ENCODE measurements around the gene CCDC89. TPM values are rescaled to one million over a fixed set of nuclear protein-coding genes. Genes with fewer than 3 reads are reported as not detected.
A peak's percentile ranks its signal among the peaks of the same experiment; 100 is the strongest.

The CCDC89 gene
- total and polyA plus RNA-seq, 8 donors = 1.5 to 7.0 (median 5.8) TPM

DNA sequence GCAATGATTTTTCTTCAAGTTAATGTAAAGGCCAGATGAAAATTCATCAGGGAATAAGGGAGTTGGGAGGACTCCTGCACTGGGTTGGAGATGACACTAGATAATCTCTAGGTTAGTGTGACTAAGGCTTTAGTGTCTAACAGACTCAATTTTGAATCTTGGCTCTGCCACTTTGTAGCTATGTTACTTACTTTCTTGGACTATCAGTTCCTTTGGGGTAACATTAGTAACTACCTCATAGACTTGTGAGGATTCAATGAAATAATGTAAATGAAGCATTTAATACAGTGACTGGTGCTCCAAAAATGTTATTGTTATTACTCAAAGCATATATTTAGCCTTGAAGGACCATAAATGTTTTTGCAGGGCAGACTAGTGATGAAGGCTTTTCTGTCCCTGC, 9.6 kb upstream of the CCDC89 start:
- no peaks in the 10 kb centered on the region for H3K36me3 ChIP-seq
- no peak for TF ChIP-seq CTCF (IDR thresholded peaks at IDR 0.05)
- H3K27ac ChIP-seq = no peak overlapping the region
- no peak for ATAC-seq
- no peak for DNase-seq
- H3K27me3 ChIP-seq = no peaks in the 10 kb centered on the region
- no peaks in the 10 kb centered on the region for H3K9me3 ChIP-seq
- H3K4me3 ChIP-seq = no peak overlapping the region
- peaks cover 0 to 7% of the 10 kb centered on the region in 2 donors for H3K4me1 ChIP-seq
- intact Hi-C loops (cut with DNase I) = no loop called here

- peak in 1 of 2 donors; percentile 40 for TF ChIP-seq CTCF (IDR thresholded peaks at IDR 0.05)
- Histone ChIP-seq H3K4me3 (no peak overlapping the region), H3K27me3 (no peaks in the 10 kb centered on the region), H3K9me3 (no peaks in the 10 kb centered on the region), H3K4me1 (peaks cover 0 to 1% of the 10 kb centered on the region in 2 donors), H3K36me3 (no peaks in the 10 kb centered on the region), H3K27ac (no peak overlapping the region)
- DNase-seq = peak in 1 of 4 donors; percentile 56
- intact Hi-C loops (cut with DNase I) = no loop called here
- peak; percentile 69 for ATAC-seq
Measured at GRCh38 chr11:85694385-85694980, 8.5 kb upstream of the CCDC89 start.

DNA sequence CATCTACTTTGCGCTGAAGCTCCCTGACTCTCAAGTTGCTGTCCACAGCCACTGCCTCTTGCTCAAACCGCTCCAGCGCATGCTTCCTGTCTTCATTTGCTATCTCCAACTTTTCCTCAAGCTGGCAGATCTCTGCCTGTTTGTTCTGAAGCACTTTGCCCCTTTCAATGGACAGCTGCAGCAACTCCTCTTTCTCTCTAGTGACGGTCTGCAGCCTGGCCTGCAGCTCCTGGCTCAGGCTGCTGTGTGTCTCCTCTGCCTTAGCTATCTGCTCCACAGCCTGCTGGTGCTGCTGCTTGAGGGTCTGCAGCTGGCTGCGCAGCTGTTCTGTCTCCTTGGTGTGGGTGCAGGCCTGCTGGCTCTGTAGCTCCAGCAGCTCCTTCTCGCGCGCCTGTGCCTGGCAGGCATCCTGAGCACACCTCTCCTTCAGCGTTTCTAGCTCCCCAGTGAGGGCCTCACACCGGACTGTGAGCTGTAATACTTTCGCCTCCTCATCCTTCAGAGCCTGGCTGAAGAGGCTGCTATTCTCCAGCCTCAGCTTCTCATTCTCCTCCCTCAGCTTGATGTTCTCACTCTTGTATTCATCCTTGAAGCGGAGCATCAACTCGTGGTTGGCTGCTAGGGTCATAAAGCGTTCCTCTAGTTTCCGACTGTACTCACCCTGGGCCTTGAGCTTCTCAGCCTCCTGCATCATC, 723 bp downstream of the CCDC89 start:
- no peaks in the 10 kb centered on the region for H3K36me3 ChIP-seq
- H3K4me1 ChIP-seq = peaks cover 0 to 4% of the 10 kb centered on the region in 2 donors
- H3K27ac ChIP-seq = peak overlapping the region; percentile 48 to 81
- no peaks in the 10 kb centered on the region for H3K9me3 ChIP-seq
- DNase-seq (peak in 2 of 4 donors; percentile 91 to 96), ATAC-seq (peak; percentile 17)
- peaks cover 0 to 7% of the 10 kb centered on the region in 2 donors for H3K27me3 ChIP-seq
- intact Hi-C loops (cut with DNase I) = no loop called here
- no peak for TF ChIP-seq CTCF (IDR thresholded peaks at IDR 0.05)
- peak overlapping the region; percentile 1 to 15 for H3K4me3 ChIP-seq

DNA sequence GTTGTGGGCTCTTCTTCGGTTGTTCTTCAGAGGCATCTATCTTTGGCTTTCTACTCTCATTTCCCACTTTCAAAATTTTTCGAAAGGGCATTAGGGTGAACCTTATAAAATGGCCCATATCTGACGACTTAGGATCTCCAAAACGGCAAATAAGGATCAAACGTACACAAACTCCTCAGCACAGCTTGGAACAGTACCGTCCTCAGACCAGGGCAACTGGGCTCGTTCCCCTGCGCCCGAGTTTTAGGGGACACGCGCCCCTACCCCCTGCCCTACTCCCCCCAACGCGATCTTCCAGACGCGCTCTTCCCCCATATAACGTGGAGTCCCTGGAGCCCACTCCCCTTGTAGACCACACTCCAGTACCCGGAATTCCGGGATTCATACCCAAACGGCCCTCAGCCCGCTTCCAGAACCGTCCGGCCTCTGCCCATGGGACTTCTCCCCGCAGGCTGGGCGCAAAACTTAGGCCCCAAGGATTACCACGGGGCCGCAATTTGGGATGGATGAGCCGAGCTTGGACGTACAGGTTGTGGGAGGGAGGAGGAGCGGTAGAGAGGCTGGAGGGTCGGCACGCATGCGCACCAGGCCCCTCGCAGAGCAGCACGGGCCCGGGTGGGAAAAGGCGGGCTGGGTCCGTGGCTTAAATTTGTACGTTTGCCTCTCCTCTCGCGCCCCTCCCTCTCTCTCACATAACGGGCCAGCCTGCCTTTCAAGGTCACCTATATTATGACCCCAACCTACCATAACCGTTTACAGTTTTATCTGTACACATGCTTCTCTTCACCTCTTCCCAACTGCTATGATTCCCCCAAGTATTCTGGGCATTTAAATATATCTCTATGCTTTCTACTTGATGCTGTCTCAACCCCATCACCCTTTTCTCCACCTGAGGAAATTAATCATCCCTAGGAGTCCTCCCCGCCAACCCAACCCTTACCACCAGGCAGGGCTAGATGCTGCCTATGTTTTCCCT, 3.4 kb downstream of the CCDC89 start:
- Histone ChIP-seq H3K27me3 (peaks cover 0 to 7% of the 10 kb centered on the region in 2 donors), H3K27ac (peak overlapping the region in 1 of 2 donors; percentile 45), H3K4me1 (peaks cover 0 to 4% of the 10 kb centered on the region in 2 donors), H3K4me3 (peak overlapping the region; percentile 51 to 53), H3K9me3 (no peaks in the 10 kb centered on the region), H3K36me3 (no peaks in the 10 kb centered on the region)
- peak; percentile 83 for ATAC-seq
- TF ChIP-seq CTCF (IDR thresholded peaks at IDR 0.05) = no peak
- DNase-seq = peak; percentile 67 to 88 (median 76)
- intact Hi-C loops (cut with DNase I) = no loop called here

All from left lung (tissue), 10 donors.